DMS53 treated with DMSO at 0.1 percent for 48 hours (cell line): ENCODE measurements around the gene TREM1.
A peak's percentile ranks its signal among the peaks of the same experiment; 100 is the strongest.
"Not testable (repeated sequence)": the region's sequence is repeated elsewhere in the genome, so short reads cannot be mapped to it uniquely, and the experiment has no call there.

Experiments
- DNase-seq: peaks from one replicate; lab custom pipeline; 2025; ENCODE audit not compliant: unreplicated experiment; lab: John Stamatoyannopoulos, UW

TREM1 gene

GRCh38 chr6:41297248-41297647, 10.8 kb upstream of the TREM1 start:
- not testable (repeated sequence) for DNase-seq

- no peak for DNase-seq
Observed at GRCh38 chr6:41294214-41294872, 7.9 kb upstream of the TREM1 start.

GRCh38 chr6:41291717-41292116, 5.2 kb upstream of the TREM1 start:
- no peak for DNase-seq

GRCh38 chr6:41289815-41290214, 3.3 kb upstream of the TREM1 start:
- peak; percentile 27 for DNase-seq

GRCh38 chr6:41288754-41289129, 2.3 kb upstream of the TREM1 start:
- DNase-seq = no peak

GRCh38 chr6:41288030-41288753, 1.7 kb upstream of the TREM1 start:
- DNase-seq = peak; percentile 98

- no peak for DNase-seq
Observed at GRCh38 chr6:41284726-41285125, 1.8 kb downstream of the TREM1 start.

- no peak for DNase-seq
Observed at GRCh38 chr6:41283600-41283999, 2.9 kb downstream of the TREM1 start.

GRCh38 chr6:41280381-41281057, 6.0 kb downstream of the TREM1 start:
- DNase-seq = no peak

GRCh38 chr6:41278699-41279405, 7.6 kb downstream of the TREM1 start:
- DNase-seq = peak; percentile 70

- DNase-seq = no peak
Observed at GRCh38 chr6:41277605-41278004, 8.9 kb downstream of the TREM1 start.

- DNase-seq = no peak
Observed at GRCh38 chr6:41275489-41275888, 11.0 kb downstream of the TREM1 start.

- DNase-seq = no peak
Observed at GRCh38 chr6:41274256-41274655, 12.2 kb downstream of the TREM1 start.

- no peak for DNase-seq
Observed at GRCh38 chr6:41273714-41274113, 12.8 kb downstream of the TREM1 start.

- DNase-seq = no peak
Observed at GRCh38 chr6:41272591-41273240, 13.8 kb downstream of the TREM1 start.

- no peak for DNase-seq
Observed at GRCh38 chr6:41271901-41272395, 14.5 kb downstream of the TREM1 start.

- no peak for DNase-seq
Observed at GRCh38 chr6:41269716-41270115, 16.8 kb downstream of the TREM1 start.

- no peak for DNase-seq
Observed at GRCh38 chr6:41269166-41269565, 17.3 kb downstream of the TREM1 start.

GRCh38 chr6:41268478-41268877, 18.0 kb downstream of the TREM1 start:
- DNase-seq = no peak

- DNase-seq = no peak
Observed at GRCh38 chr6:41266541-41266940, 19.9 kb downstream of the TREM1 start.

- no peak for DNase-seq
Observed at GRCh38 chr6:41263267-41263666, 23.2 kb downstream of the TREM1 start.
